HG03095 (cell line): ENCODE results near the gene CYTH1.

Source experiments
- ATAC-seq: cut with Tn5 transposase; IDR thresholded peaks from one replicate; pipeline ENCODE4 v1.9.1; 2021; ENCODE audit warnings: moderate library complexity; ENCODE audit not compliant: unreplicated experiment

The CYTH1 gene, protein sequence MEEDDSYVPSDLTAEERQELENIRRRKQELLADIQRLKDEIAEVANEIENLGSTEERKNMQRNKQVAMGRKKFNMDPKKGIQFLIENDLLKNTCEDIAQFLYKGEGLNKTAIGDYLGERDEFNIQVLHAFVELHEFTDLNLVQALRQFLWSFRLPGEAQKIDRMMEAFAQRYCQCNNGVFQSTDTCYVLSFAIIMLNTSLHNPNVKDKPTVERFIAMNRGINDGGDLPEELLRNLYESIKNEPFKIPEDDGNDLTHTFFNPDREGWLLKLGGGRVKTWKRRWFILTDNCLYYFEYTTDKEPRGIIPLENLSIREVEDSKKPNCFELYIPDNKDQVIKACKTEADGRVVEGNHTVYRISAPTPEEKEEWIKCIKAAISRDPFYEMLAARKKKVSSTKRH

GRCh38 chr17:78781893-78782304 is at the start of gene CYTH1:
TSS of gene CYTH1 (minus strand) at chr17:78782273. CDS start at chr17:78782223, 50 bp downstream.
- no peak for ATAC-seq

DNA sequence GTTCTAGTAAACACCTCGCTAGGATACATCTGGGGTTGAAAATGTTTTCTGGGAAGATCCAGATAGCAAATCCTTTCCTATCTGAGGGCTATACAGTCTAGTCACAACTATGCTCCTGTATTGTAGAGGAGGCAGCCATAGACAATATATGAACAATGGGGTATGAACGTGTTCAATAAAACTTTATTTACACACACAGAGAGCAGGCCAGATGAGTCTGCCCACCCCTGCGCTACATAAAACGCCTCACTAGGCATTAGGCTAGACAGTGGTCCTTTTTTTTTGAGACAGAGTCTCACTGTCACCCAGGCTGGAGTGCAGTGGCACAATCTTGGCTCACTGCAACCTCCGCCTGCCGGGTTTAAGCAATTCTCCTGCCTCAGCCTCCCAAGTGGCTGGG is 47.4 kb upstream of the CYTH1 start:
- no peak for ATAC-seq

- ATAC-seq = no peak
Observed at GRCh38 chr17:78828470-78829185, 46.6 kb upstream of the CYTH1 start.

DNA sequence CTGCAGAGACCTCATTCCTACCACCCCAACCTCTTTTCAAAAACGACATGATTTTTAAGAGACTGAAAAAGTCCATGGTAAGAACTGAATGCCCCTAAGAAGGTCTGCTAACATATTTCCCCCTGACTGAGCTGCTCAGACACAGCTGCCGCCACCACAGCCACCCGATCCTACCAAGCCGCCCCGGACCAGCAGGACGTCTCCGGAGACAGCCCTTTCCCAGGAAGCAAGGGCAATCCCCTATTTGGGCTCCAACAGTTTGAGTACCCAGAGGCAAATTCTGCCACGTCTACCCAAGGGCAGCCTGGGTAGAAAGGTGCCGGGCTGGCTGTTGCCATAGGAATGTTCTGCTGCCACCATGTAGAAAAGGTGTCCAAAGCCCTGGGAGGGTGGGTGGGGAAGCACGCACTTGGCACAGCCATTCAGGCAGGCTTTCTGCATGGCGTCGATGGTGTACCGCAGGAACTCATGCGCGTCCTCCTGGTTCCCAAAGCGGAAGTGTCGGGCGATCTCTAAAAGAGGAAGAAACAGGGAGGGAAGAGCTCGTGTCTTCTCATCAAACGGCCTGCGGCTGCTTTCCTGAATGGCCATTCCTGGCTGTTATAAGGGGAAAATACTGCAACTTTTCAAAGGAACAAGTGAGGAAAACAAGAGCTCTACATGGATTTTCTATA is 44.9 kb upstream of the CYTH1 start:
- ATAC-seq = no peak

DNA sequence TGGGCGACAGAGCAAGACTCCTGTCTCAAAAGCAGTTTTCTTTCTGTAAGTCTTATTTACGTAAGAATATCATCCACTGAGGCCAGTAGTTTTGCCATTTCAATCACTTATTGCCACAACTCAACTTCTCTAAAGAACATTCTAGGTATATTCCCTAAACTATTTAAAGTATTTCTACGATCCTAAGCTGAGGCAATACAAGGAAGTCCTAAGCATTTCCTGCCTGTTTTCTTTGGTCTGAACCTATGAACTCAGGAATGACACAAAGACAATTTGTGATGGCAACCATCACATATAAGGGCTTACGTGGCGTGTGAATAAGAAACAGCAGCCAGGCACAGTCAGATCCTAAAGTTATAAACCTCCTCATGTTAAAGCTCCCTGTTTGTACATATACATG is 44.3 kb upstream of the CYTH1 start:
- ATAC-seq = no peak

- no peak for ATAC-seq
Observed at GRCh38 chr17:78825696-78826095, 43.6 kb upstream of the CYTH1 start.

GRCh38 chr17:78824240-78824639 is 42.2 kb upstream of the CYTH1 start:
- no peak for ATAC-seq

DNA sequence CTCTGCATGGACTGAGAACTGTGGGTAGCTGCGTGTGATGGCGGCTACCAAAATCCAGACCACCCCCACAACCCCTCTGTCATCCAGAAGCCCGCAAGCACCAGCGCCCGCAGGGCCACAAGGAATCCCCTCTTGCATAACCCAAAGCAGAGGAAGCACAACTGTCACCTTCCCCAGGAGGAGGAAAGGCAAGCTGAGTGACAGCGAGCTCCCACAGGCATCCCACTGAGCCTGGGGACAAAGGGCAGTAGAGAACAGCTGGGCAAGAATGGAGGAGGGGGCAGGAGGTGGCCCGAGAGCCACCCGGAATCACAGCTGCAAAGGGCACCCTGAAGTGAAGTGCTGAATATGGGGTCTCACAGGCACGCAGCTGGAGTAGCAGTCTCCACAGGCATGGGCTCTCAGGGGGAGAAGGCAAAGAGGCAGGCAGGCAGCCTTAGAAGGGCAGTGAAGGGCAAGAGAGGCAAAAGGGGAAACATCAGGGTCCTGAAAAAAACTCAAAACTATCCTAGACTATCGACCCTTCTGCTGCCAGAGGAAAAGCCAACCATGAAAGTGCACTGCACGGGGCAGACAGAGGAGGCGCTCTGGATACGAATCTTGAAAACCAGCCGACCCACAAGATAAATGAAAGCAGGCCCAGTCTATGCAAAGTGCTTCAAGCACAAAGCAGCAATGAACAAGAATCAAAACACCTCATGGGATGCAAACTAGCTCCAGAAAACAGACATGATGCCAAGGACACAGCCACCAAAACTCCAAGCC is 41.4 kb upstream of the CYTH1 start:
- no peak for ATAC-seq

GRCh38 chr17:78822552-78822951 is 40.5 kb upstream of the CYTH1 start:
- ATAC-seq = no peak

GRCh38 chr17:78821961-78822360 is 39.9 kb upstream of the CYTH1 start:
- ATAC-seq = no peak

- ATAC-seq = no peak
Observed at GRCh38 chr17:78820841-78821240, 38.8 kb upstream of the CYTH1 start.

- ATAC-seq = no peak
Observed at GRCh38 chr17:78819806-78820792, 38.0 kb upstream of the CYTH1 start.

- ATAC-seq = no peak
Observed at GRCh38 chr17:78819402-78819801, 37.3 kb upstream of the CYTH1 start.

- ATAC-seq = no peak
Observed at GRCh38 chr17:78818932-78819331, 36.9 kb upstream of the CYTH1 start.

GRCh38 chr17:78818152-78818846 is 36.2 kb upstream of the CYTH1 start:
- ATAC-seq = no peak

GRCh38 chr17:78817123-78817522 is 35.0 kb upstream of the CYTH1 start:
- ATAC-seq = no peak

DNA sequence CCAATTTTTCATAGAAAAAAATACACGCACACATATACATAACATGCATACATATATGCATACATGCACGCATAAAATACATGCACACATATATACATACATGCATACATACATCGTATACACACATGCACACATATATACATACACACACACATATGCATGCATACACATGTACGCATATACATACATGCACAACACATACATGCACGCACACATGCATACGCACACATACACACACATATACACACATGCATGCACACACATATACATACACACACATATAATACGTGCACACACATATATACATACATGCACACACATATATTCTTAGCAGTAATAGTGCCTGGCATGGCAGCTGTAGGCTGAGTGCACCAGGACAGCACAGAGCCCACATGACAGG is 33.6 kb upstream of the CYTH1 start:
- no peak for ATAC-seq

- ATAC-seq = no peak
Observed at GRCh38 chr17:78812855-78813254, 30.8 kb upstream of the CYTH1 start.

DNA sequence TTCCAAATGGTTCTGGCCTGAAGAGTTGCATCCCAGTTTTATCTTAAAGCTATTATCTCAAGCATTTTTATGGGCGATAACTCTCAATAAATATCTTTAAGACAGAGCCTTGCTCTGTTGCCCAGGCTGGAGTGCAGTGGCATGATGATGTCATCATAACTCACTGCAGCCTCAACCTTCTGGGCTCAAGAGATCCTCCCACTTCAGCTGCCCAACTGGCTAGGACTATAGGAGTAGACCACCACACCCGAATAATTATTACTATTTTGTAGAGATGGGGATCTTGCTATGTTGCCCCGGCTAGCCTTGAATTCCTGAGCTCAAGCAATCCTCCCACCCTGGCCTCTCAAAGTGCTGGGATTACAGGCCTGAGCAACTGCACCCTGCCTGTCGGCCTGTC is 26.1 kb upstream of the CYTH1 start:
- no peak for ATAC-seq
